Body of pancreas (tissue), 4 donors: ENCODE measurements around the gene PRF1.

Source experiments
- POLR2A ChIP-seq, 3 donors: fragments of 450-650 bp; IDR thresholded peaks; one replicate each; pipeline ENCODE4 v1.6.1; 2016; ENCODE audit warnings: antibody characterized with exemption in 3 of 3, mild to moderate bottlenecking in 2 of 3
- TF ChIP-seq, protein P1 (sequence below), 7 experiments: fragments of 450-650 bp in 4 of 7; fragments of 200-600 bp in 3 of 7; sonication (generic) in 3 of 7; IDR thresholded peaks; one replicate each; pipeline ENCODE4 v1.5.1; 2016 to 2019; ENCODE audit warnings: antibody characterized with exemption in 7 of 7

DNA sequence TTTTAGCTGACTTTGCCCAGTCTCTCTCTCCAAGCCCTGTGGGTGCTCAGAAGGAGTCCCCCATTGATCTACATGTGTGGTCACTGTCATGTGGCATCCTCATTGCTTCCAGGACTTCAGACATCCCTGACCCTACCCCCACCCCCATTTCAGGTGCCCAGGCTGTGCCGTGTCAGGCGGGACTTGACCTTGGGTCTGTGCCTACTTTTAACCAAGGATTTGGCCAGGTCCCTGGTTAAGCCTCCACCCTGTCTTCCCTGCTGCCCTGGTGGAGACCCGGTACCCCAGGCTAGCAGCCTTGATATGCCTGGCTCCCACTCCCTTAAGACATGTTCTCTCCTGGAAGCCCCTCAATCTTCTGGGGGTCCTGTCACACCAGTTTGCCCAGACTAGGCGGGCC, 31.3 kb downstream of the PRF1 start:
- TF ChIP-seq, protein P1, sequence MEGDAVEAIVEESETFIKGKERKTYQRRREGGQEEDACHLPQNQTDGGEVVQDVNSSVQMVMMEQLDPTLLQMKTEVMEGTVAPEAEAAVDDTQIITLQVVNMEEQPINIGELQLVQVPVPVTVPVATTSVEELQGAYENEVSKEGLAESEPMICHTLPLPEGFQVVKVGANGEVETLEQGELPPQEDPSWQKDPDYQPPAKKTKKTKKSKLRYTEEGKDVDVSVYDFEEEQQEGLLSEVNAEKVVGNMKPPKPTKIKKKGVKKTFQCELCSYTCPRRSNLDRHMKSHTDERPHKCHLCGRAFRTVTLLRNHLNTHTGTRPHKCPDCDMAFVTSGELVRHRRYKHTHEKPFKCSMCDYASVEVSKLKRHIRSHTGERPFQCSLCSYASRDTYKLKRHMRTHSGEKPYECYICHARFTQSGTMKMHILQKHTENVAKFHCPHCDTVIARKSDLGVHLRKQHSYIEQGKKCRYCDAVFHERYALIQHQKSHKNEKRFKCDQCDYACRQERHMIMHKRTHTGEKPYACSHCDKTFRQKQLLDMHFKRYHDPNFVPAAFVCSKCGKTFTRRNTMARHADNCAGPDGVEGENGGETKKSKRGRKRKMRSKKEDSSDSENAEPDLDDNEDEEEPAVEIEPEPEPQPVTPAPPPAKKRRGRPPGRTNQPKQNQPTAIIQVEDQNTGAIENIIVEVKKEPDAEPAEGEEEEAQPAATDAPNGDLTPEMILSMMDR (IDR thresholded peaks at IDR 0.05) = no peak
- no peak for TF ChIP-seq POLR2A (IDR thresholded peaks at IDR 0.05)
